Prostate gland (tissue), 2 donors: ENCODE data around the gene EPO. TPM values are rescaled to one million over a fixed set of nuclear protein-coding genes. Genes with fewer than 3 reads are reported as not detected.
"Not testable (repeated sequence)": the region's sequence is repeated elsewhere in the genome, so short reads cannot be mapped to it uniquely, and the experiment has no call there.

Source experiments
- DNase-seq: peaks from one replicate; pipeline ENCODE4 v3.0.0-alpha.2; 2019; ENCODE audit warnings: low spot score
- H3K27ac ChIP-seq, 2 donors: fragments of 200-600 bp; sonication (generic); 2 replicates each; pipeline ENCODE4 v1.5.1; 2017 to 2019
- H3K27me3 ChIP-seq: fragments of 200-600 bp; sonication (generic); replicated peaks from 2 replicates; pipeline ENCODE4 v1.5.1; 2019; ENCODE audit not compliant: insufficient read depth
- H3K36me3 ChIP-seq, 2 donors: fragments of 200-600 bp; sonication (generic); 1 replicate in 1 of 2; 2 replicates in 1 of 2; pipeline versions ENCODE4 v1.5.1 to v1.8.1; 2017 to 2019
- H3K4me1 ChIP-seq: fragments of 200-600 bp; sonication (generic); replicated peaks from 2 replicates; pipeline ENCODE4 v1.5.1; 2019
- H3K4me3 ChIP-seq, 2 donors: fragments of 200-600 bp; sonication (generic); 2 replicates each; pipeline ENCODE4 v1.5.1; 2017 to 2019
- H3K9me3 ChIP-seq: fragments of 200-600 bp; sonication (generic); 2 replicates; pipeline ENCODE4 v1.5.1; 2017
- CTCF ChIP-seq, 4 experiments: fragments of 200-600 bp in 2 of 4; fragments of 450-650 bp in 2 of 4; sonication (generic) in 2 of 4; IDR thresholded peaks; 1 replicate in 3 of 4; 2 replicates in 1 of 4; pipeline ENCODE4 v1.5.1; 2016 to 2019; ENCODE audit warnings: antibody characterized with exemption in 4 of 4, mild to moderate bottlenecking in 2 of 4, moderate library complexity in 2 of 4
- POLR2A ChIP-seq: fragments of 450-650 bp; IDR thresholded peaks from one replicate; pipeline ENCODE4 v1.6.1; 2016; ENCODE audit warnings: antibody characterized with exemption, mild to moderate bottlenecking
- POLR2AphosphoS5 ChIP-seq: sonication (generic); formaldehyde crosslinking; IDR thresholded peaks from one replicate; pipeline ENCODE4 v1.6.1; 2017; ENCODE audit warnings: antibody characterized with exemption
- WGBS: methylation state at CpG from one replicate; pipeline ENCODE4 v1.1.5; 2018; 5-methylcytosine and 5-hydroxymethylcytosine counted together
- intact Hi-C: fragments of 100-400 bp; cut with DNase I; formaldehyde crosslinking; loops from one replicate; pipeline ENCODE4 v1.14.2; 2022
- total RNA-seq, 2 donors: library from RNA; depleted of rRNA; stranded (reverse); fragments of >200 nt; gene quantifications; one replicate each; pipeline ENCODE4 v1.1.0, GENCODE V29; 2016

Gene EPO
- total RNA-seq, 2 donors from 2014 or later = 1.6 TPM; not detected in 1

DNA sequence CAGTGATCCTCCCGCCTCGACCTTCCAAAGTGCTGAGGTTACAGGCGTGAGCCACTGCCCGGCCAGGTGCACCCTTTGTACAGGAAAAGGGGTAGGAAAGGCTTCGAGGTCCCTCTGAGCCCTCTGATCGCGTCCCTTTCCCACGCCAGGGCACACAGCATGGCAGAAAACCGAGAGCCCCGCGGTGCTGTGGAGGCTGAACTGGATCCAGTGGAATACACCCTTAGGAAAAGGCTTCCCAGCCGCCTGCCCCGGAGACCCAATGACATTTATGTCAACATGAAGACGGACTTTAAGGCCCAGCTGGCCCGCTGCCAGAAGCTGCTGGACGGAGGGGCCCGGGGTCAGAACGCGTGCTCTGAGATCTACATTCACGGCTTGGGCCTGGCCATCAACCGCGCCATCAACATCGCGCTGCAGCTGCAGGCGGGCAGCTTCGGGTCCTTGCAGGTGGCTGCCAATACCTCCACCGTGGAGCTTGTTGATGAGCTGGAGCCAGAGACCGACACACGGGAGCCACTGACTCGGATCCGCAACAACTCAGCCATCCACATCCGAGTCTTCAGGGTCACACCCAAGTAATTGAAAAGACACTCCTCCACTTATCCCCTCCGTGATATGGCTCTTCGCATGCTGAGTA, 13.5 kb upstream of the EPO start:
- no peaks in the 10 kb centered on the region for H3K9me3 ChIP-seq
- intact Hi-C loops = loop anchor here (5.0 kb wide), 1 partner anchor 121 kb away; the partner anchor contains the start of gene EPHB4
- H3K36me3 ChIP-seq = no peaks in the 10 kb centered on the region
- 16% methylated on average over 34 of the region's 34 CpGs for WGBS
- no peak for DNase-seq
- H3K4me3 ChIP-seq = peak overlapping the region; percentile 75 to 84
- H3K27ac ChIP-seq = peak overlapping the region; percentile 94 to 96
- no peaks in the 10 kb centered on the region for H3K27me3 ChIP-seq
- H3K4me1 ChIP-seq = peaks cover 6% of the 10 kb centered on the region
- no peak for TF ChIP-seq POLR2A
- TF ChIP-seq CTCF (IDR thresholded peaks at IDR 0.05) = no peak
- TF ChIP-seq POLR2AphosphoS5 = no peak

DNA sequence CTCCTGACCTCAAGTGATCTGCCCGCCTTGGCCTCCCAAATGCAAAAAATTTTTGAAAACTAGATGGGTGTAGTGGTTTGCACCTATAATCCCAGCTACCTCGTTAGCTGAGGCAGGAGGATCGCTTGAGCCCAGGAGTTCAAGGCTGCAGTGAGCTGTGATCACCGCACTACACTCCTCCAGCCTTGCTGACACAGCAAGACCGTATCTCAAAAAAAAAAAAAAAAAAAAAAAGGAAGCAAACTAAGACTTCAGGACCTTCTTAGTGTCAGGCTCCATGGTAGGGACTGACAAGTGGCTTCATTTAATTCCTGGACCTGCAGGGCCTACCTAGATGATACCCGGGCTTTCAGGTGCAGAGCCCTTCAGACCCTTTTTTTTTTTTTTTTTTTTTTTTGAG, 11.9 kb upstream of the EPO start:
- intact Hi-C loops = loop anchor here (5.0 kb wide), 1 partner anchor 119 kb away; the partner anchor contains the start of gene EPHB4
- WGBS = 91% methylated on average over 6 of the region's 6 CpGs
- Histone ChIP-seq H3K4me1 (peaks cover 6% of the 10 kb centered on the region), H3K36me3 (no peaks in the 10 kb centered on the region), H3K27me3 (no peaks in the 10 kb centered on the region), H3K27ac (no peak overlapping the region), H3K9me3 (no peaks in the 10 kb centered on the region), H3K4me3 (no peak overlapping the region)
- no peak for DNase-seq
- TF ChIP-seq POLR2AphosphoS5 = no peak
- TF ChIP-seq CTCF (IDR thresholded peaks at IDR 0.05) = no peak

GRCh38 chr7:100710452-100710851, 9.8 kb upstream of the EPO start:
- 80% methylated on average over 4 of the region's 4 CpGs for WGBS
- intact Hi-C loops = no loop called here
- no peak for TF ChIP-seq POLR2AphosphoS5
- TF ChIP-seq CTCF (IDR thresholded peaks at IDR 0.05) = no peak
- no peak for TF ChIP-seq POLR2A
- Histone ChIP-seq H3K9me3 (no peaks in the 10 kb centered on the region), H3K4me1 (peaks cover 6% of the 10 kb centered on the region), H3K27me3 (no peaks in the 10 kb centered on the region), H3K27ac (no peak overlapping the region), H3K36me3 (no peaks in the 10 kb centered on the region), H3K4me3 (no peak overlapping the region)
- DNase-seq = no peak

GRCh38 chr7:100711369-100711768, 8.9 kb upstream of the EPO start:
- no peak overlapping the region for H3K27ac ChIP-seq
- intact Hi-C loops = no loop called here
- H3K4me1 ChIP-seq = peaks cover 5% of the 10 kb centered on the region
- no peak for DNase-seq
- TF ChIP-seq POLR2A (no peak), CTCF (IDR thresholded peaks at IDR 0.05) (no peak), POLR2AphosphoS5 (peak; percentile 44)
- WGBS = 76% methylated on average over 11 of the region's 11 CpGs
- no peaks in the 10 kb centered on the region for H3K27me3 ChIP-seq
- H3K36me3 ChIP-seq = no peaks in the 10 kb centered on the region
- no peak overlapping the region for H3K4me3 ChIP-seq
- no peaks in the 10 kb centered on the region for H3K9me3 ChIP-seq

DNA sequence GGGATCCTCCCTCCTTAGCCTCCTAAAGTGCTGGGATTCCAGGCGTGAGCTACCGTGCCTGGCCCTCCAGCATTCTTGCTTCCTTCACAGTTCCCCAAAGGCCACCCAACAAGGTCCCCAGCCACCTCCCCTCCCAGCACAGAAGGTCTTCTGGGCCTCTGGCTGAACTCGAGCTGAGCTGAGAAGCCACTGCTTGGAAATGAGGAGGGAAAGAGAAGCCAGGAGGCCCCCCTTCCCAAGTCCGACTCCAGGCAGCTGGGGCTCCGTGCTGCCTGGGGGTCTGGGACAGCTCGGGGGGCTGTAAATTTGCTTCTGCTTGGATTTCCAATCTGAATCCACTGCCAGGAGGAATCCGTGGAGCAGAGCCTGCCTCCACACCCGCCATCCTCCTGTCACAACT, 5.5 kb upstream of the EPO start:
- H3K27me3 ChIP-seq = no peaks in the 10 kb centered on the region
- H3K9me3 ChIP-seq = no peaks in the 10 kb centered on the region
- TF ChIP-seq POLR2A (no peak), POLR2AphosphoS5 (no peak), CTCF (IDR thresholded peaks at IDR 0.05) (no peak)
- DNase-seq = no peak
- 72% methylated on average over 8 of the region's 8 CpGs for WGBS
- no peaks in the 10 kb centered on the region for H3K4me1 ChIP-seq
- H3K27ac ChIP-seq = no peak overlapping the region
- no peaks in the 10 kb centered on the region for H3K36me3 ChIP-seq
- H3K4me3 ChIP-seq = no peak overlapping the region
- intact Hi-C loops = no loop called here

DNA sequence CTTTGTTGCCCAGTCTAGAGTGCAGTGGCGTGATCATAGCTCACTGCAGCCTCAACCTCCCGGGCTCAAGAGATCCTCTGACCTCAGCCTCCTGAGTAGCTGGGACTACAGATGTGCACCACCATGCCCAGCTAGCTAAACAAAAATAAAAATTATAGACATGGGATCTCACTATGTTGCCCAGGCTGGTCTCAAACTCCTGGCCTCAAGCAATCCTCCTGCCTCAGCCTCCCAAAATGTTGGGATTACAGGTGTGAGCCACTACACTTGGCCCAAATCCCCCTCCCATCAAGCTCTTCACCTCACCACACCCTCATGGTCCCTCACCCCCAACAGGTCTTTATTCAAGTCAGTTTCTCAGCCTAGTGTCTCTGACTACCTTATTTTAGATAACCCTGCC, 3.2 kb upstream of the EPO start:
- H3K27me3 ChIP-seq, H3K9me3 ChIP-seq, H3K4me1 ChIP-seq, H3K27ac ChIP-seq, H3K36me3 ChIP-seq, DNase-seq, H3K4me3 ChIP-seq, intact Hi-C loops: not testable (repeated sequence)
- WGBS = 90% methylated on average over 2 of the region's 2 CpGs
